OCI-LY7 (cell line): Measurements from ENCODE around the gene SLC17A4.

ENCODE experiments used
- CTCF ChIP-seq: fragments of 200-600 bp; sonication (generic); conservative IDR thresholded peaks from 2 replicates; pipeline ENCODE4 v1.5.1; 2014; ENCODE audit warnings: mild to moderate bottlenecking, antibody characterized with exemption, low read length, moderate library complexity, mixed read lengths
- EZH2phosphoT487 ChIP-seq: fragments of 200-600 bp; sonication (generic); IDR thresholded peaks from 2 replicates; pipeline ENCODE4 v1.6.1; 2018; ENCODE audit warnings: low read depth, borderline replicate concordance, mild to moderate bottlenecking, mixed run types, antibody characterized with exemption, low read length, moderate library complexity, mixed read lengths

DNA sequence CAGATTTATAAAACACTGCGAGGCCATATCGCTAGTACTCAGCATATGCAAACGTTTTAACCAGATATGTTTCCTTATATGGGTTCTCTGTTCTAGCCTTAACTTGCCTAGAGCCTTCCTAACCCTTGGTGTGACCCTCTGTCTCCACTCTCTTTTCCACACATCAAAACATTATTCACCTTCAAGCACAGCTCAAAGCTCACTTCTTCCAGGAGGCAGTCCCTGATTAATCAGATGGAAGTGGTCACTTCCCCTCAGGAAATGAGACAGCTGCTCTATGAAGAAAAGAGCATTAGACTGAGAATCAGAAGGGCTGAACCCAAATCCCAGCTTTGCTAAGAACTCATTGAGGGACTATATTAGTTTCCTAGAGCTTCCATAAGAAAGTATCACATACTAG is 39.8 kb upstream of the SLC17A4 start:
- TF ChIP-seq CTCF: no peak
- TF ChIP-seq EZH2phosphoT487: no peak
